GM18499 (cell line): ENCODE results near the gene MID1.

Source experiments
- ATAC-seq: cut with Tn5 transposase; IDR thresholded peaks from one replicate; pipeline ENCODE4 v1.9.1; 2021; ENCODE audit warnings: moderate number of reproducible peaks; ENCODE audit not compliant: insufficient read depth, unreplicated experiment

MID1 gene

DNA sequence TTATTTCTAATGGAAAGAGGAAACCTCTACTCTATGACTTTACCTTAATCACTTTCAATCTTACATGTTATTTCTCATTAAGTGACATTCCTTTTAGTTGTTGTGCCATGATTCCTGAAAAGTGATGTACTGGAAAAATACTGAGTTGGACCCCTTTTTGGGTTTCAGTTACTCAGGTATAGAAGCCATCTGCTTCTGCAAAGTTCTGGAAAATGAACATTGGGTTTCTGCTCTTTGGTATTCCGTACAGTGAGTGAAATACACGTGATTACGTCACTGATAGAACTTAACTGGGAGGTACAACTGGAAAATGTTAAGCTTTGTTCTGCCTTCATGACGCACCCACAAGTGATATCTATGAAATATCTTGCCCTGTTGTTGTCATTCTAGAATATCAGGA, 114.7 kb downstream of the MID1 start:
- no peak for ATAC-seq

DNA sequence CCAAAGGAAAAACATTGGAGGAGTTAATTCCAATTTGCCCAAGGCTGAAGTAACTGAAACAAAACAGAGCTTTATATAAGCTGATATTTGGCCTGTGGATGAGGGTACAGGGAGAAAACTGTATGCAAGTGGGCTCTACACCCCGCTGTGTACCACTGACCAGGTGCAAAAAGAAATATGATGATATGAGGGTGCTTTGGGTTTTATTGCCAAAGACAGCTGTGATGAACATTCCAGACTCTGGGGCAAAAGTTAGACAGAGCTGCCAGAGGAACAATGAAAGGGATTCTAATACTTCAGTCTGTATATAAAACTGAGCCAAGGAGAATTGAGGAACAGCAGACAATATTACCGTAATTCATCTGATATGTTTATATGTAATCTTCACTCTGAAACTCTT, 117.4 kb downstream of the MID1 start:
- ATAC-seq = no peak

DNA sequence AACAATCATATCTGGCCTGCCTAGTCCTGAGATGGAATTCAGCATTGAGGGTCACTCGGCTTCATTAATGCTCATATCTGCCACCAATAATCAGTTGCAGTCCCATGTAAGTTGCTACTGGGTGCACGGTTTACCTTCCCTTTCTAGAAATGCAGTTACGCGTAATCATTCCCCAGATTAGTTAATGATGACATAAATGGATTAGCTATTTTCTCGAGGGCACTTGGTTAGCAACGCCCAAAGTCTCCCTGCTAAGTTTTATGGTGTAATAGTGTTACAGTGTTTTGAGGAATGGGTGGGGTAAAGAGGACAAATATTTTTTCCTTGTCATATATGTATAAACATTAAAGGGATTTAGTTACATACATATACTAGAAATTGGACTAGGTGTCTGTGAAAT, 118.8 kb downstream of the MID1 start:
- ATAC-seq = no peak

DNA sequence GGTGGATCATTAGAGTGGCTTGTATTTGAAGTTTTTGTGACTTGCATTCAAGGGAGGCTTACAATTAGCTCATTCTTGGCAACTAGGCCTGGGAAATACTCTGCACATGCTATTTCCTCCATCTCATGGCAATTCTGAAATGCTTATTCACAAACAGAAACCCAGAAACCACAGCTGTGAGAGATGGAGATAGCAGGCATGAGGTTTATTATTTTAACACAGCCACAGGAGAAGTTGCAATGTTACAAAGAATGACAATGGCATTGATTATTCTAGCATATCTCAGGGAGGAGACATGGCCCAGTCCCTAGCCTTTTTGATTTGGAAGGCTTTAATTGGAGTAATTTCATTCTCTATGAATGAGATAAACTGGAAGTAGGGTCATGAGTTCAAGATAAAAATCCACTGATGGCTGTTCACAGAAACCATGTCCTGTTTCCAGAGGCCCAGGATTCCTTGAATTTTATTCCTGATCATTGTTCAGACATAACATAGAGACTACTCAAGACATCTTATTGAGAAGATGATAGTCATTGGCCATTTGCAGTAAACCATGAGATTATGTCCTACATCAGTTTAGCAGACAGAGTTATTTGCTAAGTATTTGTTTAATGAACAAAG, 123.9 kb downstream of the MID1 start:
- no peak for ATAC-seq

DNA sequence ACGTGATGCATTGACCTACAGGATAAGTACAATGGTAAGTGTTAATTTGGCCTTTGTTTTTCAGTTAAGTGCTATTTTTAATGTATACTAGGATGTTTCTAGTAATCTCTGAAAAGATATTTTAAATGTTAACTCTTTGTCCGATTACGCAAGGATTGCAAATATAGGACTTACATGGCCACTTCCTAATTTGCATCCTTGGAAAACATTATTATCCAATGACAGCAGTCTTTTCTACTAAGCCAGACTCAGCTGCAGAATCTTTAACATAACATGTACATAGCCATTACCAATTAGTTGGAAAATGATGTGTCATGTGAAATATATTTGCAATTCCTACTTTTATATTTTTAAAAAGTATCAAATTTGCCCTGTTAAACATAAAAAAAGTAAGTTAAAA, 124.7 kb downstream of the MID1 start:
- no peak for ATAC-seq

DNA sequence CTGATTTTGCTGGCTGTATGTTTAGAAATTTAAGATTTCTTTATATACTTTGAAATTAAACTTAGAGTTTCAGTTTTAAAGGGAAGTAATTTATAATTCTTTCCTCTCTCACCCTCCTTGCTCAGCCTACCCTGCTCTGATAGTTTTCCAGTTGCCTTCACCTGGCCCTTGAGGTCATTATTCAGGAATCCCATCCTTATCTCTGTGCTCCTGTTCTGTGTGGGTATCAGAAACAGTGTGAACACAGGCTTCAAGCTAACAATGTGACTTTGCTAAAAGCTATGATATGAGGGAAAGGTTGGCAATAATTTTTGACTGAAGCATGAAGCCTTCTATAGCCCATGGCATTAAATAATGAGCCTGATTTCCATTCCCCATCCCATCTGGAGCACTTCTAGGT, 128.1 kb downstream of the MID1 start:
- ATAC-seq = no peak

DNA sequence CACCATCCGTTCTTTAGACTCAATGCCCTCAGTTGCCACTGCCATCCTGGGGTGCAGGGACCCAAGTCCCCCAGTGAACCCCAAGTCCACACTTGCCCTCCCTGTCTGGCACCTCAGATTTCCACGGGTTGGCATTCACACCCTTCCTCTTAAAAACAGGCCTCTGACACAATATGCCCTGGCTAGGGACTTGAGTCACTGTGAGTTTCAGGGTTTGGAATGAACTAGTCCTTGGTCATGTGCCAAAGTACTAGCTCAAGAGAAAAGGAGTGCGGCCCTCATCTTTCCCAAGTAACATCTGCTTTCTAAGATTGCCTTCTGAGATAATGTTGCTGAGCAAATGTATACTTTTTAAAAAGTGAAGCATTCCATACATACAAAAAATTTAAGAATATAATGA, 134.0 kb downstream of the MID1 start:
- ATAC-seq = no peak

DNA sequence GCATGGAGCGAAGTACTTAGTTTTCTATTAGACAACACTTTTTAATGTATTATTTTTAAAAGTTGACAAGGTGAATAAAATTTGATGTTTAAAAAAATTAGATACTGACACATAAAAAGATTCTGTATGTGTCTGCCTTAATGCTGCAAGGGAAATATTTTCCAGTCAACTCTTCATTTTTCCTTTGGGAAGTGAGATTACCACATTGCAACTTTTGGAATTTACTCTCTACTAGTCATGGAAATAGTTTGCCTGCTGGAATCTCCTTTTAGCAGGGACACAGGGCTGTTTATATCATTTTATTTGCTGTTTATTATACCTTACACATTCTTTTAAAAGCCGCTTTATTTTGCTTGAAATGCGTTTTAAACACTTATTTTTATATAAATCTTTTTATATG, 135.1 kb downstream of the MID1 start:
- no peak for ATAC-seq

DNA sequence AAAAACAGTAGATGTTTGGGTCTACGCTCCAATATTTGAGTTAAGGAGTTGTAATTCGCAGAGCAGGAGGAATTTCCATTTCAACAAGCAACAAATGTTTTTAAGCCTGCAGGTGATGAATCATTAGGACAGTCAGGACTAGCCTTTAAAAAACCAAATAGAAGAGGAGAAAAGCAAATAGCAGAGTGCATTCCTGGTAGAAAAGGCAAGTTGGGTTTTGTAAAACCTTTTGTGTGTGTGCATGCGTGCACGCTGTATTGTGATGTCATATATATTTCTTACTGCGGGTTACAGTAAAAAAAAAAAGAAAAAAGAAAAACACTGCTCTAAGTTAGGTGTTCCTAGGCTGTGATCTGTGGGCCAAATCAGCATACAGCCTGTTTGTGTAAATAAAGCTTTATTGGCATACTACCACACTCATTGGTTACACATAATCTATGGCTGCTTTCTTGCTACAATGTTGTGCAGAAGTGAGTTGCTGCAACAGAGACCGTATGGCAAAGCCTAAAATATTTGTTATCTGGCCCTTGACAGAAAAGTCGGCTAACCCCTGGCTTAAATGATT, 135.6 kb downstream of the MID1 start:
- no peak for ATAC-seq

DNA sequence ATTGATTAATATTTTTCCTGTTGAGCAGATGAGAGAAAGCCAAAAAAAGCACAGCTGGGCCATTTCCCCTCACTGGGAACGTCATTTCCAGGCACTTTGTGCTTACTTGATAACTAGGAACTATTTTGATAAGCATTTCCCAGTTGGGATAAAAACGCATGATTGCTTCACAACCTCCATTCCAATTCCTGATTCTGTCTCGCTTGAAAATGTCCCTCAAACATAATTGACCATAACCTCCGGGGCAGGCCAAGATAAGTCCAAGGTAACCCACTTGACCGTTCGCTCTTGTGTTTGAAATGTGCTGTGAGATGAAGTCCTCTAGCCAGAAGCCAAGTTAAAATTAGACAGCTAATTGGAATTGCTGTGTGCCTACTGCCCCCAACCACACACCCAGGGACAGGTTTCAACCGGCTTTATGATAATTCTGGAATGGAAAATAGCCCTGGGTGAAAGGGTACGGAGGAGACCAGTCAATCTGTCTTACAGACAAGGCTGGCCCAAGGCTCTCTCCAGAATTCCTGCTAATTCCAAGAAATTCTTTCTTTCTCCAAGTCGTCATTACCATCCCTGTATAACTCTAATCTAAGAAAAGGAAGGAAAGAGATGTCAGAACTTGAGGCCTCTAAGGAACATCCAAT, 137.1 kb downstream of the MID1 start:
- no peak for ATAC-seq

DNA sequence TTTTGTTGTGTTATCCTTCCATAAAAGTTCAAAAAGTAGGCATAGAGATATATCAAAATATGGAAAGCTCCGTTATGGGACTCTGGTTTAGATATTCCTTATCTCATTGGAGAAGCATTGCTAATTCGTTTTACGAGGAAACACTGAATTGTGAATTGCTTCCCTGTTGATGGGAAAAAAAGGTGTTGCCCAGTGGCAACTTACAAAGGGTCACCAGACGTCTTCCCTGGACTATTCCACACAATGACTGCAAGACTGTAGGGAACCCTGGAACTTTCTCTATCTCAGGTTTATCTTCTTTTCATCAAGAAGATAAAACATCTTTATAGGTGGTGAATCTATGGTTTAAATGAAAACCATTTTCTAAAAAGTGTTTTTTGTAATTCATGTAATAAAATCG, 137.7 kb downstream of the MID1 start:
- no peak for ATAC-seq

DNA sequence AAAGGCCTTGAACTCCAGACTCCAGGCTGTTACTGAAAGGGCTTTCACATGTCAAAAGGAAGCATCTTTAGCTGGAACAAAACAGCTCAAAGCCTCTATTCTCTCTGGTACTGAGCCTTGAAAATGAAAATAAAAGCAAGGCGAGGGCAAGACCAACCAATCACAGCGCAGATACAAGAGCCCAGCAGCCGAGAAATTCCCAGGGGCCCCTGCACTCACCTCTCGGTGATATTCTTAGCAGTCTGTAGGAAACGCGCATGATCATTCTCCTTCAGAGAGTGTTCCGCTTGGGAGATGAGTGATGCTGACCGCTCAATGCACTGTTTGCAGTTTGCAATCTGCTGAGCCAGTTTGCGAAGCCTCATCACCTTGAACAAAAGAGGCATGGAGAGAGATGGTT, 138.1 kb downstream of the MID1 start:
- peak; percentile 74 for ATAC-seq

DNA sequence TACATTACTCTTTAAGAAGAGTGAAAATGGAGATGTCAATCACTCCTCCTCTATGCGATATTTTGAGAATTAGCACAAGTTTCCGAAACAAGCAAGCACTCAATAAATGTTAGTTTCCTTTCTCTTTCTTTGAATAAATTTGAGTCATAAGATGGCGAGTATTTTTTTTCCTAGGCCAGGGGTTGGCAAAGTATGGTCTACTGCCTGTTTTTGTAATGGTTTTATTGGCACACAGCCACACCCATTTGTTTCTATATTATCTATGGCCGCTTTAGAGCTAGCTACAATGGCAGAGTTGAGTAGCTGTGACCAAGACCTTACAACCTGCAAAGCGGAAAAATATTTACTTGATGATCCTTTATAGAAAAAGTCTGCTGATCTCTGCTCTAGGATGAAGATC, 139.5 kb downstream of the MID1 start:
- no peak for ATAC-seq

DNA sequence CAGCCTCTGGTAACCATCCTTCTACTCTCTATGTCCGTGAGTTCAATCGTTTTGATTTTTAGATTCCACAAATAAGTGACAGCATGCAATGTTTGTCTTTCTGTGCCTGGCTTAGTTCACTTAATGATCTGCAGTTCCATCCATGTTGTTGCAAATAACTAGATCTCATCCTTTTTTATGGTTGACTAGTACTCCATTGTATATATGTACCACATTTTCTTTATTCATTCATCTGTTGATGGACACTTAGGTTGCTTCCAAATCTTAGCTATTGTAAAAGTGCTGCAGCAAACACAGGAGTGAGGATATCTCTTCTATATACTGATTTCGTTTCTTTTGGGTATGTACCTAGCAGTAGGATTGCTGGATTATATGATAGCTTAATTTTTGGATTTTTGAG, 140.9 kb downstream of the MID1 start:
- ATAC-seq = no peak

DNA sequence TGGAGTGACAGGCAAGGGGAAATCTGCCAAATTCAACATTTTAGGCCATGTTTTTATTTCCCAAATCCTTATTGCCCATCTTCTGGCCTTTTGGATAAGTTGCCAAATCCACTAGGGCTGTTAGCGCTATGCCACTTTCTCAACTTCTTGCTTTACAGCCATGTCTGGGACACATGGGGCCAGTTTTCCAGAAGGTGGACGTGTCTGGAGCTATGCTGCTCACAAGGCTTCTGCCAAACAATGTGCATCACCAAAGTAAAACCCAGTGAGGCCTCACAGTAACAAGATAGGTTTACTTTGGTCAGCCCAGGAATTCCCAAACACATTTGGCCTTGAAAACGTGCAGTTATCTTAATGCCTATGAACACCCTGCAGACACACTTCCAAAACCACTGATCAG, 142.9 kb downstream of the MID1 start:
- ATAC-seq = no peak

DNA sequence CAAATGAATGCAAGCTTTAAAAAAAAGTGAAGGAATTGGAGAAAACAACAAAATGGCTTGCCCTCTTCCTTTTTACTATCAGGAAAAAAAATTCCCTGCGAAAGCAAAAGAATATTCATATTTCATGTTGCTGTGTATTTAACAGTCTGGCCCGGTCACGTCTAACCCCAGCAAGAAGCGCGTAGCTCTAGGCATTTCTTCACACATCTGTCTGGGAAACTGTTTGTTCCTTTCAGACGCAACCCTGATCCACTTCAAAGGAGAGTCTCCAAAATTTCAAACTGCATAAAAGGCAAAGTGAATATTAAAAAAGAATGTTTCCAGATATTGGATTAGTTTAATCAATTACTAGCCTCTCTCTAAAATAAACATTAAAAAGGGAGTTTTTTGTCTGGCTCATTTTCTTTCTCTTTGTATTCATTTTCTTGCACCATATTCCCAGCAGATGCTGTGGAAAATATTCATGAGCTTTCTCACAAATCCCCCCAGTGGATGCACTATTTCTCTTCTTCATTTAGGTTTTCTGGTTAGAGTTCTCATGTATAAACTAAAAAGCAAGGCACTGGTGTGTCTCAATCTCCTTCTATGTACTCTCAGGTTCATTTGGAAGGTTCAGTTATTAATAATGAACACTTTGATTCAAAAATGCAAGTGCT, 145.3 kb downstream of the MID1 start:
- no peak for ATAC-seq

DNA sequence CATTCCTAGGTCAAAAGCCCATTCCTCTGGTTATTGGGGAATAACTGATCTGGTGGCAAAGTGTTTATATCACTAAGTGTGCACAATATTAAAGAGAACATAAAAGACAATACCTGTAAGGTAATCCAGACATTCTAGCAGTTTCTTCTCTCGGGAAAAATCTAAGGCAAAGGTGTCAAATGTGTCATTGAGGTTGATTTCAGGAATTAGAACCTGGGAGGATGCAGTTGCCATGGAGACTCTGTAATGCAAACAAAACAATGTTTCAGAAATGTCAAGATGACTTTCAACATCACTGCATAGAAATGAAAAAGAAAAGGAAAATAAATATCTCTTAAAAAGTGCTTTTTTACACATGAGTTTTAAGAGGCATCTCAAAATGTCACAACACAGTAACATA, 145.9 kb downstream of the MID1 start:
- ATAC-seq = no peak

DNA sequence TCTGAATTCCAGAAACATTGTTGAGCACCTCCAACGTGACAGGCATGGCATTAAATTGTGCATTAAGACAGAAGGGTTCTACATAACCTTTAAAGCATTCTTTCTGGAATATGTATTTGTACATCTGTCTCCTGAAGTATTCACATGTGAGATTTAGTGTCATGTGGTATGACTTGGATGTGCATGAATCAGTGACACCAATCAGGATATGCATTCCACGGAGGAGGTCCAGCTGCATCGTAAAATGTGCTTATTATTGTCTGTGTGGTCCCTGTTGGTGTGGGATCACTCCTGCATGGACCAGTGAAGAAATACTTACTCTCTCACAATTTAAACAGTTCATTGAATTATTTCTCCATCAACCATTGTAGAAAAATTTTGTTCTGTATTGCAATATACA, 149.0 kb downstream of the MID1 start:
- no peak for ATAC-seq

DNA sequence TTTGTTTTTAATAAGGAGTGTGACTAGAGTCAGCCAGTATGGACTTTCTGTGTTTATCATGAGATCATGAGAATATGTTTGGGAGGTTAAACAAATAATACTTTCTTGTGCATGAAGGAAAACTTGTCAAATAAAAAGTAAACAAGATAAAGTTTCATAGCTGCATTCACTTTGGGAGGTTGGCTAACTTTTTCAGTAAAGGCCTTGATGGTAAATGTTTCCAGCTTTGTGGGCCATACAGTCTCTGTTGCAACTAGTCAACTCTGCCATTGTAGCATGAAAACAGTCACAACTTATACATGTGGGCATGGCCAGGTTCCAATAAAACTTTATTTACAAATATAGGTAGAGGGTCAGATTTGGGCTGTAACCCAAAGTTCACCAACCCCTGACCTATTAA, 150.4 kb downstream of the MID1 start:
- ATAC-seq = no peak

DNA sequence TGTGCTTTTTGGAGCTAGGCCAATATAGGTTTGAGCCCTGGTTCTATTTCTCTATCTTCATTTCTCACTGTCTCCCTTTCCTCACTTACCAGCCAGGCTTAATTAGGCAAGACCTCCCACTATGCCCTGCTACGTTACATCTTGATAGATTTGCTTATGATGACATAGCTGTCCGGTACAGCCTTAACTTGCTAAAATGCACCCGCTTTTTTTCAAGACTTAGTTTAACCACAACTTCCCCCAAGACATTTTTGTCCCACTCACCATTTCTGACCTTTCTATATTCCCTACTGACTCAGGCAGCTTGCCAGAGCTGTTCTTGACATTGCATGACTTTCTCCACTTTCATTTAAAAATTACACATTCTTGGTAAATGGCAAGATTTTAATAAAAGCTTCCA, 152.6 kb downstream of the MID1 start:
- ATAC-seq = no peak

DNA sequence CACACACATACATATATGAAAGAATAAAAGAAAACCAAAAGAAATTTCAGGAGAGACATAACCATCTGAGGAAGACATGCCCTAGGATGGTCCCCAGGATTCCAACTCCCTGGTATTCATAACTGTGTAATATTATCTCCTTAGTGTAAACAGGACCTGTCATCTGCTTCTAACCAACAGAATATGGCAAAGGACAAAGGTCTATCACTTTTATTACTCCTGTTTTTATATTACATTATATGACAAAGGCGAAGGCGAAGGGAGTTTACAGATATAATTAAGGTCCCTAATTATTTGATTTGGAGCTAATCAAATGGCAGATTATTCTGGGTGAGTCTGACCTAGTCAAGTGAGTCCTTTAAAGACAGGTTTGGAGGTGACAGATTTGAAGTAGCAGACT, 155.1 kb downstream of the MID1 start:
- no peak for ATAC-seq

DNA sequence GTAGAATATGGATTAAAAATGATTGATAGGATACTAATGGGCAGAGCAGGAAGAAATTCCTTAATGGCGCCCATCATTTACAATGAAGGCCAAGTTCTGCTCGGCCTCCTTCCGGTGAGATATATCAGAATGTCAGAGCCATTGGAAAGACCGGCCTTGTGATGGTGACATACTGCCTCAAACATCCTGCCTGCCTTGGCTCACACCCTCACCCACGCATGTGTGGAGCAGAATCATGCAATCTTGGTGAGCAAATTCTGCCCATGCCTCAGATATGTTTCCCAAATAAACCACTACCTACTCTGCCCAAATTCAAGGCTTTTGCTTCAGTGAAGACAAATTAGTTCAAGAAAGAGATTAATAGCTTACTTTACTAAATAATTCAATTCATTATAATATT, 163.3 kb downstream of the MID1 start:
- no peak for ATAC-seq
